Effector memory CD4-positive, alpha-beta T cell (primary cell): ENCODE results near the gene ZNF148.

ENCODE experiments used
- DNase-seq, 3 donors: peaks; one replicate each; pipeline ENCODE4 v3.0.0-alpha.2; 2020
- H3K27ac ChIP-seq: 2 replicates; pipeline ENCODE4 v1.7.0; 2013; ENCODE audit warnings: mild to moderate bottlenecking, low read length, moderate library complexity; ENCODE audit not compliant: insufficient read depth, poor library complexity, severe bottlenecking
- H3K27me3 ChIP-seq: replicated peaks from 2 replicates; pipeline ENCODE4 v1.7.0; 2013; ENCODE audit warnings: mild to moderate bottlenecking, low read length; ENCODE audit not compliant: insufficient read depth, control insufficient read depth, poor library complexity, severe bottlenecking
- H3K36me3 ChIP-seq: 2 replicates; pipeline ENCODE4 v1.7.0; 2013; ENCODE audit warnings: mild to moderate bottlenecking, low read length, moderate library complexity; ENCODE audit not compliant: control insufficient read depth, insufficient read depth
- H3K4me1 ChIP-seq: 2 replicates; pipeline ENCODE4 v1.7.0; 2013; ENCODE audit warnings: low read length, mild to moderate bottlenecking; ENCODE audit not compliant: control insufficient read depth, insufficient read depth, poor library complexity, severe bottlenecking
- H3K4me3 ChIP-seq: 2 replicates; pipeline ENCODE4 v1.7.0; 2013; ENCODE audit warnings: low read length, low read depth, mild to moderate bottlenecking; ENCODE audit not compliant: insufficient read depth, poor library complexity, severe bottlenecking
- H3K9me3 ChIP-seq: 2 replicates; pipeline ENCODE4 v1.7.0; 2013; ENCODE audit warnings: mild to moderate bottlenecking, low read length, moderate library complexity; ENCODE audit not compliant: control insufficient read depth

The ZNF148 gene

DNA sequence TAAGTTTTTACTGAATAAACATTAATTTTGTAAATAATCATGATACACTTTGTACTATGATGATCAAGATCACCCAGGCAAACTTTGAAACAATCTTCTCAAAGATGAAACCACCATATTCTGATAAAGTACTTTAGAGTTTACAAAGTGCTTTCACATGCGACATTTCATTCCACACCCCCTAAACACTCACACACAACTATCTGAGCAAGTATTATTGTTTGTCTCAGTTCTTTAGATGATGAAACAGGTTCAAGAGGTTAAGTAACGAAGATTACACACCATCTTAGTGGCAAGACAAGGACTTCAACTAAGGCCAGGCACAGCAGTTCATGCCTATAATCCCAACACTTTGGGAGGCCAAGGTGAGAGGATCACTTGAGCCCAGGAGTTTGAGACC, 37.6 kb downstream of the ZNF148 start:
- H3K27ac ChIP-seq, result no peak overlapping the region
- no peak for DNase-seq
- H3K4me3 ChIP-seq, result no peak overlapping the region
- no peaks in the 10 kb centered on the region for H3K9me3 ChIP-seq
- no peaks in the 10 kb centered on the region for H3K4me1 ChIP-seq
- no peaks in the 10 kb centered on the region for H3K36me3 ChIP-seq
- no peaks in the 10 kb centered on the region for H3K27me3 ChIP-seq

DNA sequence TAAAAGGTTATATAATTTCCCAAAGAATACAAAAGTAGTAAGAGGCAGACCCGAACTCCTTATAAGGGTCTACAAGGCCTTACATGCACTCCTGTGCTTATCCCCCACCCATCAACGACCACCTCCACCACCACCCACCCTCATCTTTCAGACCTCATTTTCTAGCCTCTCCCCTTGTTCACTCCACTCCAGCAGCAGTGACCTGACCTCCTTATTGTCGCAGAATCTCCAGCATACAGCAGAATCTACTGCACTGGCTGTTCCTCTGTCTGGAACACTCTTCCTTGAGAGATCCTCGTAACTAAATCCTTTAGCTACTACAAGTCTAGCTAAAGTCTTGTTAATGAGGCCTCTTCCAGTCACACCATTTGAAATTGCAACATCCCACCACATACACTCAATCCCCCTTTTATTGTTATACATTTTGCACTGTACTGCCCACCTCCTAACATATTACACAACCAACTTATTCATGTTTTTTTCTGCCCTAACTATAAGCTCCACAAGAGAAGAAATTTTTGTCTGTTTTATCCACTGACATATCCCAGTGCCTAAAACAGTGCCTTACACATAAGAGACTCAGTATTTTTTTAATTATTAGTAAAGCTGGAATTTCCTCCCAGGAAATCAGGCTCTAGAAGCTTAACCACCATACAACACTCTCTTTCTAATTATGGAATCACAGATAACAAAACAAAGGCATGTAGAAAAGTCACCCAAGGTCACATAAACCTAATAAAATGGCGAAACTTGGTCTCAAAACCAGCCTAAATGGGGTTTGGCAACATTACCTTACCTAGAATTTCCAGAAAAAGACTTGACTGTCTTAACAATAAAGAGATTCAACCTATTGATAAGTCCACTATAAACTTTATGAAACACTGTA, 40.2 kb downstream of the ZNF148 start:
- Histone ChIP-seq H3K4me3 (no peak overlapping the region), H3K4me1 (no peaks in the 10 kb centered on the region), H3K36me3 (no peaks in the 10 kb centered on the region), H3K27ac (no peak overlapping the region), H3K27me3 (no peaks in the 10 kb centered on the region), H3K9me3 (no peaks in the 10 kb centered on the region)
- DNase-seq, result no peak

DNA sequence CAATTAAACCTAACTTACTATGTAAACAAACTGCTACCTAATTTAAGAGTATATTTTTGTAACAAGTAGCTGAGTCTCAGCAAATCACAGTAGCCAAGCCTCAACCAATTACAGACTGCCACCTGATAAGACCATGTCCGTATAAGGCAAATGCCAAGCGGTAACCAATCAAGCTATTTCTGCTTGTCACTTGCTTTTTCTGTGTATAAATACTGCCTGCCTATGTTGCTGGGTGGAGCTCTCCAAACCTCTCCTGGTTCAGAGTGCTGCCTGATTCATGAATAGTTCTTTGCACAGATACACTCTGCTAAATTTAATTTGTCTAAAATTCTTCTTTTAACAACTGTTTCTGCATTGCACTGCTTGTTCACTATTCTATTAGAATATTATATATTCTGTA, 42.6 kb downstream of the ZNF148 start:
- no peak overlapping the region for H3K4me3 ChIP-seq
- H3K36me3 ChIP-seq, result no peaks in the 10 kb centered on the region
- H3K27me3 ChIP-seq, result no peaks in the 10 kb centered on the region
- no peak overlapping the region for H3K27ac ChIP-seq
- no peaks in the 10 kb centered on the region for H3K4me1 ChIP-seq
- no peak for DNase-seq
- H3K9me3 ChIP-seq, result no peaks in the 10 kb centered on the region

DNA sequence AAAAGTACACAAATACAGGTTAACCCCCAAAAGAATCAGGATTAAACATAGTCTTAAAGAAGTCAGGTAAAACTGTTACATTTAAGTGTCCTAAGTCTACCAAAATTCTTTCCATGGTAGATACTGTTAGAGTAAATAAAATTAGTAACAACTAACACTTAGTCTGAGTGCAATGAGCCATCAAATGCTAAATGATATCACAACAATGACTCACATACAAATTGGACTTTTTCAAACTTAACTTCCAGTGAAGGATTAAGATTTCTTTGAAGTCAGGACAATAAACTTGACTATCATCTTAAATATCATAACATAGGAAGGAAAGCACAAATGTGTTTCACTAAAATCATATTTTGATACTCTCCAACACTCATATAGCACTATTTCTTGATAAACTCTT, 43.9 kb downstream of the ZNF148 start:
- H3K4me3 ChIP-seq, result no peak overlapping the region
- DNase-seq, result no peak
- H3K27me3 ChIP-seq, result no peaks in the 10 kb centered on the region
- peaks cover 3% of the 10 kb centered on the region for H3K36me3 ChIP-seq
- H3K27ac ChIP-seq, result no peak overlapping the region
- H3K9me3 ChIP-seq, result no peaks in the 10 kb centered on the region
- no peaks in the 10 kb centered on the region for H3K4me1 ChIP-seq

DNA sequence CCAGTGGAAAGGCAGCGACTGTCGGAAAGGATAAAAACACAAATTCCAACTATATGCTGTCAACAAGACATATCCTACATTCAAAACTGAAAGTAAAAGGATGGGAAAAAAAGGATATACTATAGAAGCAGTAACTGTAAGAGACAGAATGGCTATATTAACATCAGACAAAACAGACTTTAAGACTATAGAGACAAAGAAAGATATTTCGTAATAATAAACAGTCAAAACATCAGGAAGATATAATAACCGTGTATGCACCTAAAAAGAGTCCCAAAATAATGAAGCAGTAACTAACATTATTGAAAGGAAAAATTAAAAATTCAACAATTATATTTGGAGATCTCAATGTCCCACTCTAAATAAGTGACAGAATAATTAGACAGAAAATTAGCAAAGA, 48.2 kb downstream of the ZNF148 start:
- H3K4me3 ChIP-seq, result no peak overlapping the region
- no peaks in the 10 kb centered on the region for H3K4me1 ChIP-seq
- H3K27ac ChIP-seq, result no peak overlapping the region
- DNase-seq, result no peak
- no peaks in the 10 kb centered on the region for H3K9me3 ChIP-seq
- no peaks in the 10 kb centered on the region for H3K27me3 ChIP-seq
- H3K36me3 ChIP-seq, result peaks cover 7% of the 10 kb centered on the region

DNA sequence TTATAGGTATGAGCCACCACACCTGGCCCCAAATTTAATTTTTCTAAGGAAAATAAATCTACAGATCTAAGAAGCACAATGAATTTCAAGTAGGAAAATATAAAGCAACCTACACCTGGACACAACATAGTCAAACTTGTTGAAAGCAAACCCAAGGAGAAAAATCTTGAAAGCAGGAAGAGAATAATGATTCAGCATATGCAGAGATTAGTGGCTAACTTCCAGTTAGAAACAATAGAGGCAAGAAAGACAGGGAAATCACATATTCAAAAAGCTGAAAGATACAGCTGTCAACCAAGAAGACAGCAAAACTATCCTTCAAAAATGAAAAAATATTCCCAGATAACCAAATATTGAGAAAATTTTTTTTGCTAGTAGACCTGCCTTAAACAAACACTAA, 49.4 kb downstream of the ZNF148 start:
- H3K4me1 ChIP-seq, result no peaks in the 10 kb centered on the region
- no peaks in the 10 kb centered on the region for H3K27me3 ChIP-seq
- no peak overlapping the region for H3K4me3 ChIP-seq
- no peak for DNase-seq
- H3K27ac ChIP-seq, result no peak overlapping the region
- no peaks in the 10 kb centered on the region for H3K9me3 ChIP-seq
- H3K36me3 ChIP-seq, result peaks cover 7% of the 10 kb centered on the region

DNA sequence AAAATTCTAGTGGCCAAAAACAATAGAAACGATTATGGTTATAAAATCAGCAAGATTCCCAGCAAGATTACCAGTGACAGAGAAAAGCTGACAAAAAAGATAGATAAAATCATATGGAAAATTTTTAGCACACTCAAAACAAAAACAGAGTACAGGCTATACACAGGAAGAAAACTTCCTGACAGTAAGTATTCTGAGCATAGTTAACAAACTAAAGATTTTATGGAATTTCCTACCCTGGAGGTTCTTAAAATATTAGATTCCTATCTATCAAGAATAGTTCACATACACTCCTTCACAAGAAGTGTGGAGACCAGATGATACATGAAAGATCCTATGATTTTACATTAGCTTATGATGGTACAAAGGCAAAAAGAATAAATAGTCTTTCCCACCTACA, 50.8 kb downstream of the ZNF148 start:
- Histone ChIP-seq H3K9me3 (no peaks in the 10 kb centered on the region), H3K4me3 (no peak overlapping the region), H3K27me3 (no peaks in the 10 kb centered on the region), H3K36me3 (peaks cover 7% of the 10 kb centered on the region), H3K4me1 (no peaks in the 10 kb centered on the region), H3K27ac (no peak overlapping the region)
- no peak for DNase-seq

DNA sequence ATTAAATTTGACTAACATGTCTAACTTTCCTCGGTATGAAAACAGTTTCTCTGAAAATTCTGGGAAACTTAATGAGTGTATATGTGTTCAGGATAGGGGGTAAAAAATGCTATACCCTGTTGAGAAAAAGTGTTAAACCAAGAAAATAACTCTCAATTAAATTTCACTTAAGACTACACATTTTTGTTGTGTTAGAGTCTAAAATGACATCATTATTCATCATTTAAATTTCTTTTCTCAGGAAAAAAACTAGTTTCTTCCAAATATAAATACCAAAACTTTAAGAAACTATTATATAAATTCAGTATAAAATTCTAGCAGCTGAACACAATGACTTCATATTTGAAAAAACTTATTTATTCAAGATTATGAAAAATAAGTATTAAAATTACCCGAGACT, 52.2 kb downstream of the ZNF148 start:
- Histone ChIP-seq H3K27ac (no peak overlapping the region), H3K4me3 (no peak overlapping the region), H3K9me3 (no peaks in the 10 kb centered on the region), H3K36me3 (peaks cover 7% of the 10 kb centered on the region), H3K27me3 (no peaks in the 10 kb centered on the region), H3K4me1 (no peaks in the 10 kb centered on the region)
- no peak for DNase-seq

DNA sequence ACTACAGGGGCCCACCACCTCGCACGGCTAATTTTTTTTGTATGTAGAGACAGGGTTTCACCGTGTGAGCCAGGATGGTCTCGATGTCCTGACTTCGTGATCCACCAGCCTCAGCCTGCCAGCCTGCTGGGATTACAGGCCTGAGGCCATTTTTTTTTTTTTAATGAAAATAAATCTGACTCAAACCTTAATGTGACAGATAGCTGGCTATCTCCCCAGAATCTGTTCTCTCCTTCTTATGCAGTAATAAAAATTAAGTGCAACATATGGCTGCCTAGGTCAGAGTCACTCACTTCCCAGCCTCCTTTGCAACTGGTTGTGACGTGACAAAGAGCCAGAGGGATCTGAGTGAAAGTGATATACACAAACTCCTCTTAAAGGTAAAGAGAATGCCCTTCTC, 53.0 kb downstream of the ZNF148 start:
- Histone ChIP-seq H3K27ac (no peak overlapping the region), H3K4me1 (no peaks in the 10 kb centered on the region), H3K9me3 (no peaks in the 10 kb centered on the region), H3K27me3 (no peaks in the 10 kb centered on the region), H3K36me3 (peaks cover 7% of the 10 kb centered on the region), H3K4me3 (no peak overlapping the region)
- no peak for DNase-seq

DNA sequence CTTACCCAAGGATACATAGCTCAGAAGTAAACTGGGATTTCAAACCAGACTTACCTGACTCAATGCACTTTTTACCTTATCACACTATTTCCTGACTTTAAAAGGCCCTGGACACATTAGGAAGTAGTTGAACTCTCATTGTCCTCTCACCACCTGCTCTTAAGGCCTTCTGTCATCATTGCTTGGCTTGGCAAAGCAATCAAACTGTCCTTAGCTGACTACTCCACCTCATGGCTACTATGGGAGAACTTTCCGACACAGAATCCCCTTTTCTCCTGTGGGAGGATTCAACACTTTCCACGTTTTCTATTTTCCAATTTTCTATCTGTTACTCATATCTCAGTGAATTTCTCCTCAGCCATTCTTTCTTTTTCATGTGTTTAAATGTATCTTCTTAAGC, 55.4 kb downstream of the ZNF148 start:
- Histone ChIP-seq H3K27me3 (no peaks in the 10 kb centered on the region), H3K27ac (no peak overlapping the region), H3K4me1 (no peaks in the 10 kb centered on the region), H3K9me3 (no peaks in the 10 kb centered on the region), H3K36me3 (peaks cover 4% of the 10 kb centered on the region), H3K4me3 (no peak overlapping the region)
- no peak for DNase-seq
